Measurements from ENCODE around the gene TMEM231. TPM values are rescaled to one million over a fixed set of nuclear protein-coding genes. Genes with fewer than 3 reads are reported as not detected.
"Not testable (repeated sequence)": the region's sequence is repeated elsewhere in the genome, so short reads cannot be mapped to it uniquely, and the experiment has no call there.

The TMEM231 gene
- total RNA-seq, result 12.1 and 13.5 TPM in 2 replicates

DNA sequence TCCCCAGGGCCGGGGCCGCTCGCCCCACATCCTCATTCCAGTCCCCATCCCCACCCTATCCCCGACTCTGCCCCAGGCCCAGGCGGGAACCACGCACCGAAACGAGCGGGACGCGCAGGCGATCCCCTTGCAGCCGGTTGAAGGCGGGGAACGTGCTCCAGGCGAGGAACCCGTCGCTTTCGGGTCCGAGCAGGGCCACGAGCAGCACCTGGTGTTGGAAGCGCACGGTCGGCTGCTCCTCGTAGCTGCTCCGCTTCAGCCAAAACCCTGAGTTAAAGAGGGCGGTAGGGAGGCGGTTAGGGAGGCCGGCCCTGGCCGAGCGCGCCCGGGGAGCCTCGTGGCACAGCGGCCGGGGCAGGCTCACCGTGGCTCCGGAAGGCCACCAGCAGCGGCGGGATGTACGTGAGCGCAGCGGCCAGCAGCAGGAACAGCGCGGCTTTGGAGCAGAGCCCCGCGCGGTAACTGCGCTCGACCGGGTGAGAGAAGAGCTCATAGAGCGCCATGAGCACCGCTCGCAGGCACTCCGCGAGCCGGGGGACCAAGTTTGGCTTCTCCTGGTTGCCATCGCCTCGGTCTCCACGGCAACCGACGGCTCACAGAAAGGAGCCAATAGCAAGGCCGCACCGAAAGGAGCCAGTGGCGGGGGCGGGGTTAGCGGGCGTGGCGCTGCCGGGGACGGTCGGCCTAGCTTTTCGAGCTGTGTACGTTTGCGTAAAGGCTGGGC, at the start of gene TMEM231:
Gene TMEM231, minus strand, starts transcription at position 546 of the 724 bp plus-strand sequence. Its CDS starts 43 bp downstream, at position 503.
- DNase-seq (ENCODE audit: low read depth), result peak; percentile 94
- H3K4me3 ChIP-seq (ENCODE audit: low read depth, low read length), result peak within 1 kb of the TSS; percentile 72
- no peak for TF ChIP-seq CTCF (IDR thresholded peaks at IDR 0.05; ENCODE audit: insufficient read depth, low read depth, low read length)

GRCh38 chr16:75603241-75603640, 47.2 kb upstream of the TMEM231 start:
- no peak for DNase-seq (ENCODE audit: low read depth)
- TF ChIP-seq CTCF (IDR thresholded peaks at IDR 0.05; ENCODE audit: insufficient read depth, low read depth, low read length), result no peak
- no peak overlapping the region for H3K4me3 ChIP-seq (ENCODE audit: low read depth, low read length)

DNA sequence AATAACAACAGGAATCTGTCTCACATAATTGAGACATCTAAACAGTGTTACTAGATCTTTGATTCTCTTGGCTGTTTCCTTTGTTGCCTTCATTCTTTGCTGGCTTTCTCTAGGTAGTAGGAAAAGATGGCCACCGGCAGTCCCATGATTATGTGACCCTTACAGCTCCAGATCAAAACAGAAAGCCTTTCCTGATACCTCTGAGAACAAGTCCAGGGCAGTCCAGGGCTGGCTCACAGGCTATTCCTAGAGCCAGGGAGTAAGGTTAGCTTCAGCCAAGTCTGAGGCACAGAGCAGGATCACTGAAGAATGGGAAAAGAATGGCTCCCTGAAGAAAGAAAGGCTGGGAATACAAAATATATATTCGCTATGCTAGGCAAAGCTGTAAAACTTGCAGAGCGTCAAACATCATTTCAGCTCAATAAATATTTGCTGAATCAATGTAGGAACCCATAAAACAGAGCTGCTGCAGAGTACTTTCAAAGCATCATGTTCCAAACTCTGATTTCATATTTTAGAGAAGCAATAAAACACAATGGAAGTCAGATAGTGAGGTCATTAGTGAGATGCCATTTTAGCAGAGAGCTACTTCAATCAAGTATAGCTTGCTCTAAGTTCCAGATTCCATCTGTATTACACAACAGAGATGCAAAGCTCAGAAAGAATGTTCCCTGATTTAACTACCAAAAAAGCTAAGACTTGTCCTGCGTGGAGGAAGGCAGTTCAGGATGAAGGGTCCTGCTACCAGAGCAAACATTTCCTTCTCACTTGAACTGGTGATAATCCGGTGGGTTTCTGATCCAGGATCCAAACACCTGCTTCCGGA, 43.6 kb upstream of the TMEM231 start:
- no peak for DNase-seq (ENCODE audit: low read depth)
- TF ChIP-seq CTCF (IDR thresholded peaks at IDR 0.05; ENCODE audit: insufficient read depth, low read depth, low read length), result no peak
- no peak overlapping the region for H3K4me3 ChIP-seq (ENCODE audit: low read depth, low read length)

- TF ChIP-seq CTCF (IDR thresholded peaks at IDR 0.05; ENCODE audit: insufficient read depth, low read depth, low read length), result no peak
- peak; percentile 22 for DNase-seq (ENCODE audit: low read depth)
- H3K4me3 ChIP-seq (ENCODE audit: low read depth, low read length), result no peak overlapping the region
These were observed 38.1 kb upstream of the TMEM231 start for GRCh38 chr16:75593825-75594820.

- no peak for TF ChIP-seq CTCF (IDR thresholded peaks at IDR 0.05; ENCODE audit: insufficient read depth, low read depth, low read length)
- DNase-seq (ENCODE audit: low read depth), result no peak
- no peak overlapping the region for H3K4me3 ChIP-seq (ENCODE audit: low read depth, low read length)
These were observed 37.3 kb upstream of the TMEM231 start for GRCh38 chr16:75593308-75593707.

DNA sequence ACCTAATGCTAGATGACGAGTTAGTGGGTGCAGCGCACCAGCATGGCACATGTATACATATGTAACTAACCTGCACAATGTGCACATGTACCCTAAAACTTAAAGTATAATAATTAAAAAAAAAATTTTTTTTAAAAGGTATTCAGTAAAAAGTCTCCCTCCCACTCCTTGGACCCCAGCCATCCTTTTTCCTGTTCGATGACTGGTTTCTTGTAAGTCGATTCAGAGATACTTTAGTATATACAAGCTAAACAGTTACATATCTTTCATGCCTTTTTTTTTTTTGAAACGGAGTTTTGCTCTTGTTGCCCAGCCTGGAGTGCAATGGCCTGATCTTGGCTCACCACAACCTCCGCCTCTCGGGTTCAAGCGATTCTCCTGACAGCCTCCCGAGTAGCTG, 35.9 kb upstream of the TMEM231 start:
- DNase-seq (ENCODE audit: low read depth); H3K4me3 ChIP-seq (ENCODE audit: low read depth, low read length): not testable (repeated sequence)
